SK-N-SH treated with all-trans-retinoic acid at 6 μM for 48 hours (cell line): ENCODE data around the gene OBSCN.

ENCODE experiments used
- ATAC-seq: fragments of 200-7000 bp; cut with Tn5 transposase; 3 replicates; pipeline ENCODE4 v1.9.1; 2020; ENCODE audit warnings: mild to moderate bottlenecking, moderate library complexity
- ARNTL ChIP-seq: fragments of 450-650 bp; formaldehyde crosslinking; IDR thresholded peaks from 2 replicates; pipeline ENCODE4 v1.5.0; 2020; ENCODE audit warnings: low read depth, mild to moderate bottlenecking, moderate library complexity, borderline replicate concordance
- BACH2 ChIP-seq: fragments of 250-450 bp; sonication (Bioruptor Pico); IDR thresholded peaks from 2 replicates; pipeline ENCODE4 v1.9.0; 2021; ENCODE audit warnings: mild to moderate bottlenecking, borderline replicate concordance
- CSDC2 ChIP-seq: fragments of 250-450 bp; sonication (Bioruptor Pico); IDR thresholded peaks from 2 replicates; pipeline ENCODE4 v1.5.0; 2020; ENCODE audit warnings: mild to moderate bottlenecking, moderate library complexity
- CSRNP3 ChIP-seq: fragments of 250-450 bp; sonication (Bioruptor Pico); IDR thresholded peaks from 2 replicates; pipeline ENCODE4 v1.5.1; 2021; ENCODE audit warnings: mild to moderate bottlenecking, moderate library complexity
- ISL1 ChIP-seq: fragments of 250-450 bp; sonication (Bioruptor Pico); IDR thresholded peaks from 2 replicates; pipeline ENCODE4 v2.1.2; 2022; ENCODE audit warnings: mild to moderate bottlenecking, moderate library complexity
- OSR1 ChIP-seq: fragments of 250-450 bp; sonication (Bioruptor Pico); IDR thresholded peaks from 2 replicates; pipeline ENCODE4 v1.8.0; 2022; ENCODE audit warnings: moderate library complexity, mild to moderate bottlenecking, inconsistent platforms
- POU6F1 ChIP-seq: fragments of 250-450 bp; sonication (Bioruptor Pico); IDR thresholded peaks from 2 replicates; pipeline ENCODE4 v1.8.0; 2021; ENCODE audit warnings: low read depth, mild to moderate bottlenecking, moderate library complexity, borderline replicate concordance
- PPARA ChIP-seq: fragments of 250-450 bp; sonication (Bioruptor Pico); IDR thresholded peaks from 2 replicates; pipeline ENCODE4 v1.5.0; 2020; ENCODE audit warnings: mild to moderate bottlenecking, borderline replicate concordance
- RARB ChIP-seq: fragments of 250-450 bp; sonication (Bioruptor Pico); IDR thresholded peaks from 2 replicates; pipeline ENCODE4 v1.8.0; 2021; ENCODE audit warnings: mild to moderate bottlenecking, moderate library complexity
- TCF4 ChIP-seq: fragments of 250-450 bp; sonication (Bioruptor Pico); IDR thresholded peaks from 2 replicates; pipeline ENCODE4 v1.8.0; 2021; ENCODE audit warnings: mild to moderate bottlenecking, moderate library complexity, borderline replicate concordance
- TOX ChIP-seq: fragments of 250-450 bp; sonication (Bioruptor Pico); IDR thresholded peaks from 2 replicates; pipeline ENCODE4 v1.8.0; 2021; ENCODE audit warnings: mild to moderate bottlenecking, moderate library complexity, borderline replicate concordance
- TSHZ2 ChIP-seq: fragments of 250-450 bp; sonication (Bioruptor Pico); IDR thresholded peaks from 2 replicates; pipeline ENCODE4 v1.5.0; 2020; ENCODE audit warnings: mild to moderate bottlenecking, moderate library complexity
- ZC3H10 ChIP-seq: fragments of 250-450 bp; sonication (Bioruptor Pico); IDR thresholded peaks from 2 replicates; pipeline ENCODE4 v1.5.1; 2021; ENCODE audit warnings: mild to moderate bottlenecking, moderate library complexity
- ZFP3 ChIP-seq: fragments of 250-450 bp; sonication (Bioruptor Pico); IDR thresholded peaks from 2 replicates; pipeline ENCODE4 v1.5.0; 2020; ENCODE audit warnings: mild to moderate bottlenecking, moderate library complexity
- ZFP30 ChIP-seq: fragments of 450-650 bp; formaldehyde crosslinking; IDR thresholded peaks from 2 replicates; pipeline ENCODE4 v1.5.0; 2022; ENCODE audit warnings: mild to moderate bottlenecking, moderate library complexity
- ZNF565 ChIP-seq: fragments of 450-650 bp; formaldehyde crosslinking; conservative IDR thresholded peaks from 2 replicates; pipeline ENCODE4 v1.5.0; 2020; ENCODE audit warnings: low read depth, mild to moderate bottlenecking, moderate library complexity
- ZNF8 ChIP-seq: fragments of 450-650 bp; formaldehyde crosslinking; IDR thresholded peaks from 2 replicates; pipeline ENCODE4 v1.5.0; 2020; ENCODE audit warnings: mild to moderate bottlenecking, moderate library complexity
- TF ChIP-seq, protein P1 (sequence below): fragments of 250-450 bp; sonication (Bioruptor Pico); IDR thresholded peaks from 2 replicates; pipeline ENCODE4 v1.5.1; 2020; ENCODE audit warnings: low read depth, mild to moderate bottlenecking, moderate library complexity
- TF ChIP-seq, protein P2 (sequence below): fragments of 250-450 bp; sonication (Bioruptor Pico); IDR thresholded peaks from 2 replicates; pipeline ENCODE4 v1.8.0; 2020; ENCODE audit warnings: mild to moderate bottlenecking, moderate library complexity, borderline replicate concordance

Gene OBSCN

DNA sequence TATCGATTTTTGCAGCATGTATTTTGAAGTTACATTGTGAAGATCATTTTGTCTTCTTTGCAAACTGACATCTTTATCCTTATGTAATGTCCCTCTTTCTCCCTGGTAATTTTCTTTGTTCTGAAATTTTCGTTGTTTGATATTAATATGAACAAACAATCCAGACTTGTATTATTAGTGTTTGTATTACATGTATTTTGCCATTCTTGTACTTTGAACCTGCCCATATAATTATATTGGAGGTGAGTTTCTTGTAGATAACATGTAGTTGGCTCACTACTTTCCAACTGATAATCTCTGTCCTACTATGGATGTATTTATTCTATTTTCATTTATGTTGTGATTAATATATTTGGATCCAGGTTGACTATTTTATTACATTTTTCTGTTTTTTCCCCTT lies 27.1 kb downstream of the OBSCN start:
- no peak for TF ChIP-seq ZC3H10 (CRISPR knock-in tag)
- TF ChIP-seq ZFP30 (CRISPR knock-in tag), result no peak
- TF ChIP-seq, protein P1, sequence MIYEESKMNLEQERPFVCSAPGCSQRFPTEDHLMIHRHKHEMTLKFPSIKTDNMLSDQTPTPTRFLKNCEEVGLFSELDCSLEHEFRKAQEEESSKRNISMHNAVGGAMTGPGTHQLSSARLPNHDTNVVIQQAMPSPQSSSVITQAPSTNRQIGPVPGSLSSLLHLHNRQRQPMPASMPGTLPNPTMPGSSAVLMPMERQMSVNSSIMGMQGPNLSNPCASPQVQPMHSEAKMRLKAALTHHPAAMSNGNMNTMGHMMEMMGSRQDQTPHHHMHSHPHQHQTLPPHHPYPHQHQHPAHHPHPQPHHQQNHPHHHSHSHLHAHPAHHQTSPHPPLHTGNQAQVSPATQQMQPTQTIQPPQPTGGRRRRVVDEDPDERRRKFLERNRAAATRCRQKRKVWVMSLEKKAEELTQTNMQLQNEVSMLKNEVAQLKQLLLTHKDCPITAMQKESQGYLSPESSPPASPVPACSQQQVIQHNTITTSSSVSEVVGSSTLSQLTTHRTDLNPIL (CRISPR knock-in tag), result no peak
- no peak for TF ChIP-seq ZFP3
- no peak for TF ChIP-seq TCF4
- no peak for TF ChIP-seq RARB (CRISPR knock-in tag)
- ATAC-seq, result no peak

DNA sequence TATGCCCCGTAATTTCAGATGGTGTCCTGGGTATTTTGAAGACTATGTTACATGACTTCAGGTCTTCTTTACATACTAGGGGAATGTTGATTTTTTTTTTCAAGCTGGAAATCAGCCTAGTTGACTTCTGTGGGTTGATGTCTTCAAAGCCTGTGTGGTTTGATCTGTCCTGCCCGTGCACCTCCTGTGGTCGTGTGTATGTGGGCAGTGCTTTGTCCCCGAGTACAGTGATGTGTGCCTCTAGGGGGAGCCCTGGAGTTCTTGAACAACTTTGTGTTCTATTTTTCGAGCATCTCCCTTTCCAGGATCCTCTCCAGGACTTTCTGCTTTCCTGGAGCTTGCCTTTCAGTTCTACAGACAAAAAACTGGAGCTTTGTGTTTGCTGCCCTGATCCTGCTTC lies 28.9 kb downstream of the OBSCN start:
- TF ChIP-seq TCF4 (no peak), TSHZ2 (CRISPR knock-in tag) (no peak), RARB (CRISPR knock-in tag) (no peak), ARNTL (CRISPR knock-in tag) (no peak), ZNF565 (CRISPR knock-in tag) (no peak), ZFP3 (no peak), OSR1 (CRISPR knock-in tag) (no peak), ZNF8 (CRISPR knock-in tag) (no peak), CSDC2 (no peak), TOX (CRISPR knock-in tag) (no peak), ISL1 (CRISPR knock-in tag) (no peak)
- TF ChIP-seq, protein P2, sequence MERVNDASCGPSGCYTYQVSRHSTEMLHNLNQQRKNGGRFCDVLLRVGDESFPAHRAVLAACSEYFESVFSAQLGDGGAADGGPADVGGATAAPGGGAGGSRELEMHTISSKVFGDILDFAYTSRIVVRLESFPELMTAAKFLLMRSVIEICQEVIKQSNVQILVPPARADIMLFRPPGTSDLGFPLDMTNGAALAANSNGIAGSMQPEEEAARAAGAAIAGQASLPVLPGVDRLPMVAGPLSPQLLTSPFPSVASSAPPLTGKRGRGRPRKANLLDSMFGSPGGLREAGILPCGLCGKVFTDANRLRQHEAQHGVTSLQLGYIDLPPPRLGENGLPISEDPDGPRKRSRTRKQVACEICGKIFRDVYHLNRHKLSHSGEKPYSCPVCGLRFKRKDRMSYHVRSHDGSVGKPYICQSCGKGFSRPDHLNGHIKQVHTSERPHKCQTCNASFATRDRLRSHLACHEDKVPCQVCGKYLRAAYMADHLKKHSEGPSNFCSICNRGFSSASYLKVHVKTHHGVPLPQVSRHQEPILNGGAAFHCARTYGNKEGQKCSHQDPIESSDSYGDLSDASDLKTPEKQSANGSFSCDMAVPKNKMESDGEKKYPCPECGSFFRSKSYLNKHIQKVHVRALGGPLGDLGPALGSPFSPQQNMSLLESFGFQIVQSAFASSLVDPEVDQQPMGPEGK (CRISPR knock-in tag), result no peak
- no peak for ATAC-seq

- no peak for TF ChIP-seq POU6F1
- TF ChIP-seq CSRNP3, result no peak
- no peak for TF ChIP-seq TSHZ2 (CRISPR knock-in tag)
- TF ChIP-seq, protein P2 (CRISPR knock-in tag), result no peak
- no peak for TF ChIP-seq ZFP30 (CRISPR knock-in tag)
- no peak for TF ChIP-seq PPARA
- no peak for TF ChIP-seq BACH2 (CRISPR knock-in tag)
- ATAC-seq, result no peak
Measured at GRCh38 chr1:228238007-228238406, 30.2 kb downstream of the OBSCN start.
